SK-N-MC (cell line): ENCODE measurements around the gene PPP6R3.

Experiments
- EZH2 ChIP-seq: fragments of 200-600 bp; sonication (generic); IDR thresholded peaks from one replicate; pipeline ENCODE4 v1.6.1; 2017; ENCODE audit warnings: antibody characterized with exemption
- FOXP2 ChIP-seq: optimal IDR thresholded peaks from 2 replicates; pipeline ENCODE3; 2011; ENCODE audit warnings: mild to moderate bottlenecking, moderate library complexity; ENCODE audit not compliant: insufficient read depth; ENCODE audit errors: extremely low read length, control extremely low read depth
- POLR2AphosphoS5 ChIP-seq: IDR thresholded peaks from 2 replicates; pipeline ENCODE4 v1.6.1; 2012; ENCODE audit warnings: mild to moderate bottlenecking, low read depth, low read length, borderline replicate concordance

GRCh38 chr11:68446046-68446725 lies 14.4 kb upstream of the PPP6R3 start:
- TF ChIP-seq EZH2: no peak
- TF ChIP-seq POLR2AphosphoS5: no peak
- no peak for TF ChIP-seq FOXP2
